Adipose tissue (tissue), 3 donors: ENCODE data around the gene EGFL6. TPM values are rescaled to one million over a fixed set of nuclear protein-coding genes. Genes with fewer than 3 reads are reported as not detected.
"Not testable (repeated sequence)": the region's sequence is repeated elsewhere in the genome, so short reads cannot be mapped to it uniquely, and the experiment has no call there.

Source experiments
- H3K27ac ChIP-seq: one replicate; pipeline ENCODE4 v1.5.1; 2013; ENCODE audit warnings: low read depth, low read length
- WGBS, 3 donors: extraction: QIAGEN DNeasy Blood & Tissue Kit; methylation state at CpG; one replicate each; pipeline ENCODE4 v1.1.7; 2013; 5-methylcytosine and 5-hydroxymethylcytosine counted together
- polyA plus RNA-seq, 3 donors: library from polyadenylated mRNA; stranded (reverse); fragments of 200-250 nt; gene quantifications; one replicate each; pipeline ENCODE4 v1.2.3, GENCODE V29; 2013
- donor health status: healthy with polysubstance abuse.
- donor health status: Bipolar disorder and iron deficiency.
- donor health status: healthy.

Gene EGFL6
- polyA plus RNA-seq, 3 donors: 0.06 to 3.3 (median 1.2) TPM

DNA sequence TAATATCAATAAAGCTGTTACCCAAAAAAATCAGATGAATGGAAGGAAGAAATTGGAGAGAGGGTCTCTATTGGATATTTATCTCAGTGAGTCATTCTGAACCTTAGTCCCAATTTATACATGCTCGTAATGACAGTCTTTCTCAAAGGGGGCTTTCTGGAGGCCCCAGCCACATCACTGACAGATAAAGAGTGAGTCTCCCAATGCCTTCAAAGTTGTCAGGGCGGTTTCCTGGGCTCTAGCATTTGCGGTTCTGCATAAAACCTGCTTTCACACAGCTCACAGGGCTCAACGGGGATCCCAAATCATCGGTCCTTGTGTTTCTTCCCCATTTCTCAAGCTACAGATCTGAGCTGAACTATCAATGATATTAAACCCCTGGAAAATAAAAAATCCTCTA is 100.8 kb downstream of the EGFL6 start:
- 82 to 97% (median 89%) methylated on average over 5 of the region's 5 CpGs for whole genome bisulfite sequencing, 3 donors
- no peak overlapping the region for H3K27ac ChIP-seq

DNA sequence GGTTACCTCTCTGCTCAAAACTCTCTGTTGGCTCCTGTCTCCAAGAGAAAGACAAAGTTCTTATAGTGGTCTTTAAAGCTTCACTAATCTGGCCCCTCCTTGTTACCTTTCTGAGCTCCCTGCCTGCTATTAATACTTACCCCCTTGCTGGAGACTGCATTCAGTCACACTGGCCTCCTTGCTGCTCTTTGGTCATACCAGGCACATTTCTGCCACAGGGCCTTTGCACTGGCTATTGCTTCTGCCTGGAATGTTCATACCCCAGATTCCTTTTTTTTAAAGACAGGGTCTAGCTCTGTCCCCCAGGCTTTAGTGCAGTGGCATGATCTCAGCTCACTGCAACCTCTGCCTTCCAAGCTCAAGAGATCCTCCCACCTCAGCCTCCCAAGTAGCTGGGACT is 103.6 kb downstream of the EGFL6 start:
- no peak overlapping the region for H3K27ac ChIP-seq

DNA sequence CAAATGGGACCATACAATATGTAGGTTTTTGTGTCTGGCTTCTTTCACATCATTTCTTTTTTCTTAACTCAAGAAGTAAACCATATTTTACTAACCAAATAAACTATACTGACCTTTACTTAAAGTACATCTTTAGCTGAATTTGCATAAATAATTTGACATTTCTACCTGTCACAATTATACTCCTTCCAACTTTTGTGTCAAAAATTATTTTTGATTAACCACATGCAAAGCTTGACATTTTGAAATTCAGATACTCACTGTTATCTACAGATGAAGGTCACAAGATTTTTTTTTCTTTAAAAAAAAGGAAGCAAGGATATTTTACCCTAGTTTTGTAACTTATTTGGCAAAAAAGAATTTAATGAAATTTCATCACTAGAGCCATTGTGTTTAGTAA is 107.5 kb downstream of the EGFL6 start:
- no peak overlapping the region for H3K27ac ChIP-seq

DNA sequence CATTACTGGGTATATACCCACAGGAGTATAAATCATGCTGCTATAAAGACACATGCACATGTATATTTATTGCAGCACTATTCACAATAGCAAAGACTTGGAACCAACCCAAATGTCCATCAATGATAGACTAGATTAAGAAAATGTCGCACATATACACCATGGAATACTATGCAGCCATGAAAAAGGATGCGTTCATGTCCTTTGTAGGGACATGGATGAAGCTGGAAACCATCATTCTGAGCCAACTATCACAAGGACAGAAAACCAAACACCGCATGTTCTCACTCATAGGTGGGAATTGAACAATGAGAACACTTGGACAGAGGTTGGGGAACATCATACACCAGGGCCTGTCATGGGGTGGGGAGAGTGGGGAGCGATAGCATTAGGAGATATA is 110.3 kb downstream of the EGFL6 start:
- H3K27ac ChIP-seq: not testable (repeated sequence)
- WGBS, 3 donors: 92 to 100% (median 97%) methylated on average over 3 to 4 of the region's 4 CpGs

DNA sequence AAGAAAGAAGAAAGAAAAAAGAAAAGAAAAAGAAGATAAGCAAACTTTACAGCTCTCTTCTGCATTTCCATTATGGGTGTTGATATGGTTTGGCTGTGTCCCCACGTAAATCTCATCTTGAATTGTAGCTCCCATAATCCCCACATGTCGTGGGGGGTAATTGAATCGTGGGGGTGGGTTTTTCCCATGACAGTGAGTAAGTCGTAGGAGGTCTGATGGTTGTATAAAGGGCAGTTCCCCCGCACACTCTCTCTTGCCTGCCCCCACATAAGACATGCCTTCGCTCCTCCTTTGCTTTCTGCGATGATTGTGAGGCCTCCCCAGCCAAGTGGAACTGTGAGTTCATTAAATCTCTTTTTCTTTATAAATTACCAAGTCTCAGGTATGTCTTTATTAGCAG is 112.2 kb downstream of the EGFL6 start:
- WGBS, 3 donors: 75 to 90% (median 87%) methylated on average over 7 of the region's 7 CpGs
- H3K27ac ChIP-seq: no peak overlapping the region

Other genes starting within 250 kb of the EGFL6 start
- not detected for gene ATXN3L, start 249.5 kb upstream of the EGFL6 start, polyA plus RNA-seq
- 1 to 10 TPM in 2 of 3 donors, under 1 TPM in 1; 0.97 to 3.1 (median 1.2) TPM for gene TCEANC, start 83.5 kb downstream of the EGFL6 start, polyA plus RNA-seq
- 10 to 100 TPM; 14.2 to 24.3 (median 23.5) TPM for gene RAB9A, start 119.5 kb downstream of the EGFL6 start, polyA plus RNA-seq
- gene TRAPPC2, start 165.0 kb downstream of the EGFL6 start, polyA plus RNA-seq: 1 to 10 TPM; 3.3 to 3.9 (median 3.5) TPM
- gene OFD1, start 165.1 kb downstream of the EGFL6 start, polyA plus RNA-seq: 10 to 100 TPM in 1 of 3 donors, 1 to 10 TPM in 2; 8.6 to 24.1 (median 9.3) TPM
- 1 to 10 TPM; 1.3 to 2.8 (median 2.1) TPM for gene GPM6B, start 247.5 kb downstream of the EGFL6 start, polyA plus RNA-seq